Panc1 (cell line): ENCODE data around the gene WDR7.

Source experiments
- SIN3A ChIP-seq: IDR thresholded peaks from 2 replicates; pipeline ENCODE4 v1.6.1; 2012; ENCODE audit warnings: low read depth, mild to moderate bottlenecking, low read length, moderate library complexity, borderline replicate concordance; ENCODE audit not compliant: insufficient read depth
- TF ChIP-seq, protein P1 (sequence below): fragments of 450-650 bp; IDR thresholded peaks from 2 replicates; pipeline ENCODE4 v1.5.1; 2017; ENCODE audit warnings: mild to moderate bottlenecking

DNA sequence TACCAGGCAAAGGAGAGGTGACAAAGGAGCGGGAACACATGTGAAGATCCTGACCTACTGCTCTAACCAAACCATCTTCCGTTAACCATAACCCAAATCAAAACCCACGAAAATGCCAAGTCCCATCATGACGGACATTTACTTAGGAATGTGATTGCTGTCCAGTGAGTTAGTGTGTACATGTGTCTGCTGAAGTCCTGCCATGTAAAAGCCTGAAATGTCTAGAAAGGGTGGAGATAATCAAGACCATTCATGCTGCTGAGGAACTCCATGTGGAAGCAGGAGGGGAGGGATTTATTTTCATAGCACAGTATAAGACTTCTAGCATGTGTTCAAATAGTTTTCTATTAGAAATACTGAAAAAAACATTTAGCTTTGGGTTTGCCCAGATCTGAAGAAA lies 358.7 kb downstream of the WDR7 start:
- TF ChIP-seq, protein P1, sequence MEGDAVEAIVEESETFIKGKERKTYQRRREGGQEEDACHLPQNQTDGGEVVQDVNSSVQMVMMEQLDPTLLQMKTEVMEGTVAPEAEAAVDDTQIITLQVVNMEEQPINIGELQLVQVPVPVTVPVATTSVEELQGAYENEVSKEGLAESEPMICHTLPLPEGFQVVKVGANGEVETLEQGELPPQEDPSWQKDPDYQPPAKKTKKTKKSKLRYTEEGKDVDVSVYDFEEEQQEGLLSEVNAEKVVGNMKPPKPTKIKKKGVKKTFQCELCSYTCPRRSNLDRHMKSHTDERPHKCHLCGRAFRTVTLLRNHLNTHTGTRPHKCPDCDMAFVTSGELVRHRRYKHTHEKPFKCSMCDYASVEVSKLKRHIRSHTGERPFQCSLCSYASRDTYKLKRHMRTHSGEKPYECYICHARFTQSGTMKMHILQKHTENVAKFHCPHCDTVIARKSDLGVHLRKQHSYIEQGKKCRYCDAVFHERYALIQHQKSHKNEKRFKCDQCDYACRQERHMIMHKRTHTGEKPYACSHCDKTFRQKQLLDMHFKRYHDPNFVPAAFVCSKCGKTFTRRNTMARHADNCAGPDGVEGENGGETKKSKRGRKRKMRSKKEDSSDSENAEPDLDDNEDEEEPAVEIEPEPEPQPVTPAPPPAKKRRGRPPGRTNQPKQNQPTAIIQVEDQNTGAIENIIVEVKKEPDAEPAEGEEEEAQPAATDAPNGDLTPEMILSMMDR: no peak
- no peak for TF ChIP-seq SIN3A
